ENCODE measurements around the gene MPPED2. TPM values are rescaled to one million over a fixed set of nuclear protein-coding genes. Genes with fewer than 3 reads are reported as not detected.
A peak's percentile ranks its signal among the peaks of the same experiment; 100 is the strongest.

MPPED2 gene
- total RNA-seq, 1 donor from 2014 or later = 9.7 TPM

DNA sequence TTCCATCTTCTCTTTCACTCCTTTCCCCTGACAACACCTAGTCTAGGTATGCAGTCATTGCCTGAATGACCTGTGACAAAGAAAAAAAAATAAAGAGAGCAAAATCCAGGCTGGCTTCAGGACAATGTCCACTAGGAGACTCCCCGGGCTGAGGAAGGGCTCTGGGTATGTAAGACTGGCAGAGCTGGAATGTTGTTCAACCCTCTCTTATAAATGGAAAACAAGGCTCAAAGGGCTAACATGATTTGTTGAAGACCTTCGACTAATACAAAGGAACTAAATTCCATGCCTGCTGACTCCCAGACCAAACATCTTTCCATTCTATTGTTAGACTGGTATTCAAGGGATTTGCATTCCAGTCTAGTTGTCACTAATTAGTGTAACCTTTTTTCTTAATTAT, 141.1 kb downstream of the MPPED2 start:
- intact Hi-C loops (cut with DNase I) = no loop called here
- no peak for ATAC-seq
- no peak for DNase-seq (ENCODE audit: missing footprints)

DNA sequence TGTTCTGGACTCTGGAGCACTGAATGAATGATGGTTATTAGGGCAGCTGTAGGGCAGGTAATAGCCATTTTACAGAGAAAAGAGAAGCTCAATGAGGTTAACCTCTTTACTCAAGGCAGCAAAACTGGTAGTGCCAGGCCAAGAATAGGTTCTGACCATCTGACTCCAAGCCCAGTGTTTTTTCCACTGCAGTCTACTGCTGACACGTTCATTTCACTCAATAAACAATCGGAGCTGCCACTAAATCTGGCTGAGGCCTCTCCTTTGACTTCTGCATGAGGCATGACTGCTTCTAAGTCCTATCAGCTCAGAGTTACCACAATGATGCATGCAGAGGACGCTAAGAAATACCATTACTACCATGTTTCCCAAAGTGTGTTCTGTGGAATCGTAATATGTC, 145.6 kb downstream of the MPPED2 start:
- peak; percentile 67 for ATAC-seq
- DNase-seq (ENCODE audit: missing footprints) = no peak
- intact Hi-C loops (cut with DNase I) = no loop called here

DNA sequence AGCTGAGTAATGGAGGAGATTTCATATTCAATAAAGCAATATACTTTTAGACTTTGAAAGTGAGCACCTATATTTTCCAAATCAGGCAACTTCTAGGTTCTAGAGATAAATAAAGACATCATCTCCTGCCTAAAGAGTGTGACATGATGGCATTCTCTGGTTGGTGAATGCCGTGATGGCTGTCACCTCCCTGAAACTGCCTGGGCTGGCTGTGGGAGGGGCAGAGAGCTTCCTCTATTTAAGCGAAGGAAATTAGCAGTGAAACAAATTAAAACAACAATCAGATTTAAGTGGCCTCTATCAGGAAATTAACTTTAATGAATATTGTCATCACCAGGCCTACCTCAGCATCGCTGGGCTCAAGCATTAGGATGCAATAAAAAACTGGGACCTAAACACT, 149.4 kb downstream of the MPPED2 start:
- no peak for DNase-seq (ENCODE audit: missing footprints)
- intact Hi-C loops (cut with DNase I) = loop anchor here (10.0 kb wide), 1 partner anchor 452 kb away; no protein-coding TSS in a partner anchor
- ATAC-seq = no peak

DNA sequence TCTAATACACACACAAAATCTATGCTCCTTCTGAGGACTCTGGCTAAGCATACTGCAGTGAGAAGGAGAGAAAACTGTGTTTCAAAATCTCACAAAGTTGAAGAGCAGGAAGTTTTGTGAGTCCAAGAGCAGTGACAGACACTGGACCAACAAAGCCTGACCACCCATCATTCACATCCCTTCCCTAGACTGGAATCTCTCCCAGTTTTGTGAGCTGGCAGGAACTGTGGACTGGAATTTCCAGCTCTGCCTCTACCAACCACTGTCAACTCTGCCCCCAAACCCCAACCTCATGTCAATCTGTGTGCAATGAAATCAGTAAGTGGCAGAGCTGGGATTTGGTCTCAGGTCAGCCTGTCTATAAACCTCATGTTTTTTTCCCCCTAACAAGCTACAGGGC, 150.7 kb downstream of the MPPED2 start:
- DNase-seq (ENCODE audit: missing footprints) = no peak
- no peak for ATAC-seq
- intact Hi-C loops (cut with DNase I) = loop anchor here (10.0 kb wide), 1 partner anchor 451 kb away; no protein-coding TSS in a partner anchor

DNA sequence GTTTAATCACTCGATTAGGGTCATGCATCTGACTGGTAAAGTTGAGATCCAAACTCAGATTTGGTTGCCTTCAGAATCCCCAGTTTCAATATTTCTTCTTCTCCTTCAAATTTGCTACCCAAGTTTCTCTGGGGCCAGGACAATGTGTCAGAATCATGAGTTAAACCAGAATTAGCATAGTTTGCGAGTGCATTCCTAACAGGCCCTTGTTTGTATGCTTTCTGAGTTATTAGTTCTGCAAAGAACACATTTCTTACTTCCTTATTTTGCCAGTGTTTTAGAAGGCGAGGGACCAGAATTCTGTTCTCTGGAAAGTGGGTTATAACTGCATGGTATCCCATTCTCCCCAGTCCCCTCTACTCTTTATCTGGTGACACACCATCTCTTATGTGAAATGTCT, 151.3 kb downstream of the MPPED2 start:
- intact Hi-C loops (cut with DNase I) = loop anchor here (10.0 kb wide), 1 partner anchor 450 kb away; no protein-coding TSS in a partner anchor
- DNase-seq (ENCODE audit: missing footprints) = no peak
- no peak for ATAC-seq

DNA sequence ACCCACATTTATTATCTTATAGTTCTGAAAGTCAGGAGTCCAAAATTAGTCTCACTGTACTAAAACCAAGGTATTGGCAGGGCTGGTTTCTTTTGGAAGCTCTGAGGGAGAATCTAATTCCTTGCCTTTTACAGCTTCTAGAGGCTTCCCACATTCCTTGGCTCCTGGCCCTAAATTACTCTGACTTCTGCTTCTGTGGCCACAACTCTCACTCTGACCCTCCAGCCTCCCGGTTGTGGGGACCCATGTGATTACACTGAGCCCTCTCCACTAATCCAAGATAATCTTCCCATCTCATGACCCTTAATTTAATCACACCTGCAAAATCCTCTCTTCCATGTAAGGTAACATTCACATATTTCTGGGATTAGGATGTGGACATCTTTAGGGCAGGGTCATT, 152.3 kb downstream of the MPPED2 start:
- intact Hi-C loops (cut with DNase I) = loop anchor here (10.0 kb wide), 1 partner anchor 449 kb away; no protein-coding TSS in a partner anchor
- DNase-seq (ENCODE audit: missing footprints) = no peak
- no peak for ATAC-seq

DNA sequence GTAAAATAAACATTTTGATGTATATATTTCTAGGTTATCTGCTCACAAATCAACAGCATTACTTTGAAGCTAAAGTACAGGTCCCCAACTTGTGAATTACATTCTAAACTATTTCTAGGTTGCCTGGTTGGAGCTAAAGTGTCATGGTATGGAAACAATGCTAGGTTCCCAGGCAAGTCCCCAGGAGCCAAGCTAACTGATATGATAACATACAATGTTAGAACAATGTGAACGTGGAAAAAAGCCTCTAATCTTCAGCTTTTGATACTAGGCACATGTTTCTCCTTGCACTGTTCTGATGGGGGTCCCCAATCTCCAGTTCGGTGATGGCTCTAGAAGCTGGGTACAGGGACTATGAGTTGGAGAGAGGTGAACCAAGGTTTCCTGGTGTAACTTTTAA, 153.4 kb downstream of the MPPED2 start:
- no peak for DNase-seq (ENCODE audit: missing footprints)
- no peak for ATAC-seq
- intact Hi-C loops (cut with DNase I) = loop anchor here (10.0 kb wide), 1 partner anchor 448 kb away; no protein-coding TSS in a partner anchor

DNA sequence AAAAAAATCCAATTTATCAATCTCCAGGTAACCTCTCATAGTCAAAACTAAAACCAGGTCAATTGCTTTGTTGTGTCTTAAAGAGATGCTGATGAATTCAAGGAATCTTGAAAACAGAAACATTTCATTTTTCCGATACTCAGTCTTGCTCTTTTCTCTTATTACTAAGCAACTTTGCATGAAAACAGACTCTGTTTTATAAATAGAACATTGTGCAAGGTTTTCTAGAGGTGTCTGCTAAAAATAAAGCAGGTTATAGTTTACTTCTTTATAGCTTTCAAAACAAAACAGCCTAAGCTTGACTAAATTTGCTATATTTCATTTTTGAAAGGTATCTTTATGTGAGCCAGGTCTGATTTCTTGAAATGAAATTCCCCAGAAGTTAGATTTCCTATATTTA, 154.0 kb downstream of the MPPED2 start:
- no peak for ATAC-seq

DNA sequence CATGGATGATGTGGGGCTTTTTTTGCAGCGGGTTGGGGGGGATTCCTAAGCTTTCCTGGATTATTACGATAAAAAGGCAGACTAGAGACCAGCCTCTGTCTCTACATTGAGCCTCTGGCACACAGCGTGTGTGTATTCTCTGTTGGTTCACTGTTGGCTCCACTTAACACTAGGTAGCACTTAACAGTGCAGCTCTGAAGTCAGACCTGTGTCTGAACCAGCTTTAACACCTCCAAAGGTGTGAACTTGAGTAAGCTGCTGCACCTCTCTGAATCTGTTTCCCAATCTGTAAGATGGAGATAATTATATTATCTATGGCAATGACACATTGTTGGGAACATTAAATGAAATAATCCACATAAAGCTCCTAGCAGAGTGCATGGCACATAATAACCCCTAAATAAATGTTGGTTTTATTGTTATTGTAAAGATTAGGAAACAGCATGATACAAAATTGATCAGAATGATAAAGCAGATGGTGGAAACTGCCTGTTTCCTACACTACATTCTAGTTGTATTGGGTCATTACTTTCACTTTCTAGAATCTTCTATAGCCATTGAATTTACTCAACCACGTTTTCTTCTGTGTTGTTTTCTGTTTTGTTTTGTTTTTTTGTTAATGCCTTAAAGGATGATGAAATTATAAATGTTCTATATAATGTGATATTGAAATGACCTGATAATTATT, 154.9 kb downstream of the MPPED2 start:
- DNase-seq (ENCODE audit: missing footprints) (no peak), ATAC-seq (no peak)
- intact Hi-C loops (cut with DNase I) = loop anchor here (10.0 kb wide), 1 partner anchor 446 kb away; no protein-coding TSS in a partner anchor

More for the DNA sequence above, 154.0 kb downstream of the MPPED2 start:
- DNase-seq (ENCODE audit: missing footprints) = no peak
- intact Hi-C loops (cut with DNase I) = loop anchor here (10.0 kb wide), 1 partner anchor 447 kb away; no protein-coding TSS in a partner anchor

DNA sequence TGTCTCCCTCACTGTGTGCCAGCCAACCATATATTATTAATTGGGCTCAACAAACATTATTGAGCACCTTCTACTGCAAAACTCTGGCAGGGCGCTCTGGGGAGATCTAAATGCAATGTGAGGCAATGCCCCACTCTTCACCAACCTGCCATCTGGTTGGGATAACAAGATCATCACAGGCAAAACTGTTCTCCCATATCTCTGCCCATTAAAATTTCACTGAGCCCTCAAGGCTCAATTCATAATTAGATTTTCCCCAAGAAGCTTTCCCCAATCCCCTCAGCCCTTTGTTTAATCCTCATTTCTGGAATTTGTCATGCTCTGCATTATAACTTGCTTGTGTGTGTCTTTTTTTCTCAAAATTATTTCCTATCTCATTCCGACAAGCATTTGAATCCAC, 156.6 kb downstream of the MPPED2 start:
- intact Hi-C loops (cut with DNase I) = no loop called here

DNA sequence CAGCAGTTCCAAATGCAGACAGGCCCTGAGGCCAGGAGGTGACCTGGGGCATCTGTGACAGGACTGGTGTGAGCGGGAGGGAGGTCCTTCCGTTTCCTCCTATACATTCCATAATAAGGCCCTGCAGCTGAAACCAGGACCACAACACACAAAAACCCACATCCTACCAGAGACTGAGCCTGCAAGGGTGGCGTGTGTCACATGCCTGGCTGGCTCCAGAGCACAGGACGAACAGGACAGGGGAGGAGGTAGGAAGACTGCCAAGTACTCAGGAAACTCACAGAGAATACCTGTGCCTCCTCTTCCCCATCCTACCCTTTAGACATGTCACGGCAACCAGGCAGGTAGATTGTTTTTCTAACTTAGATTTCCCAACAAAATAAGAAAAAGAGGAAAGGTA, 159.4 kb downstream of the MPPED2 start:
- no peak for ATAC-seq
- intact Hi-C loops (cut with DNase I) = no loop called here

More for the DNA sequence above, 156.6 kb downstream of the MPPED2 start:
- DNase-seq (ENCODE audit: missing footprints) (no peak), ATAC-seq (no peak)

DNA sequence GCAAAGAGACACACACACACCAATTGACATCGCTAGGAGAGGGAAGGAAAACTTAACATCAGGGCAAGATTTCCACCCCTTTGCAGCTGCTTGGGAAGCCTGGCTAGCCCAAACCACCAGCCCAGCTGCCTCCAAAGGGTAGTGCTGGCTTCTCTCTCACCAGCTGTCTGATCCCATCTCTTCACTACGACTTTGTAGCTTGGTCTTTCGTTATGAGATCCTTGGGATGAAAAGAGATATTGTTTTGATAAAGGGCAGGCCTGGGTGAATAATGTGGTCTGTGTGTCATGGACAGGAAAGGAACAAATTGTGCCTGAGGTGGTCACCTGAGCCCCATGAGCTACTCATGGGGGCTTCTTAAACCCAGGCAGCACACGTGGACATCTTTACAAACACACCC, 161.3 kb downstream of the MPPED2 start:
- ATAC-seq (no peak), DNase-seq (ENCODE audit: missing footprints) (no peak)
- intact Hi-C loops (cut with DNase I) = loop anchor here (5.0 kb wide), 1 partner anchor 68 kb away; no protein-coding TSS in a partner anchor

More for the DNA sequence above, 159.4 kb downstream of the MPPED2 start:
- DNase-seq (ENCODE audit: missing footprints) = no peak

DNA sequence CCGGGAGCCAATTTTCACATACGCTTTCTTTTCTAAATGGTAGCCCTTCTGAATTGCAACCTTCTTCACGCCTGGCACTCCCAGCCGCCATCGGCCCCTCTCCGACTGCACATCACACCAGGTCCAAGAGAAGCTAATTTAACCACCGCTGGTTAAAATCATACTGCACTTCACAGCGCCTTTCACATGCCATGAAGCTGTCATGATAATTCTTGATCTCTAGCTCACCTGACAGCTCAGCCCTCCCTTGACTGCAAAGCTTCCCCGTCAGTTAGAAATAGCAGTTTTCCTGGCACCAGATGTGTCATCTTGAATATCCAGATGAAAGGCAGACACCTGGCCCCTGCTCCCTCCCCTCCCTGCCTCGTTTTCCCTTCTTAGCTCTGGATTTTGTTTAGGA, 161.8 kb downstream of the MPPED2 start:
- peak; percentile 83 for ATAC-seq
- intact Hi-C loops (cut with DNase I) = loop anchor here (5.0 kb wide), 1 partner anchor 67 kb away; no protein-coding TSS in a partner anchor

DNA sequence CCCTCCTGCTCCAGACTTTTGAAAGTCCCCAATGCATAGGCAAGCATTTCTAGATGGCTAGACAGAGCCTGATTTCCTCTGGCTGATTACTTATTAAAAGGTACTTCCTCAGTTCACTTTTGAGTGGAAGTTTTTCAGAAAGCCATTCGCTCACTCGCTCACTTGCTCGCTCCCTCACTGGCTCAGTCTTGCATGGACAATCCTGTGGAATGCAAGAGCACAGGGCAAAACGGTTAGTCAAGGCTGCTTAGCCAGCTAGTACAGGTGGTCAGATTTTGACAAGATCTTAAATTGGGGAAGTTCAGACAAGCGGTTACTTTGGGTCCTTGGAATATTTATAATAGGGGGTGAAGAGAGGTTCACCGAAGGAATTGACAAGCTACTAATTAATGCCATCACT, 162.3 kb downstream of the MPPED2 start:
- intact Hi-C loops (cut with DNase I) = loop anchor here (5.0 kb wide), 1 partner anchor 67 kb away; no protein-coding TSS in a partner anchor
- no peak for ATAC-seq
- DNase-seq (ENCODE audit: missing footprints) = no peak

More for the DNA sequence above, 161.8 kb downstream of the MPPED2 start:
- DNase-seq (ENCODE audit: missing footprints) = no peak

DNA sequence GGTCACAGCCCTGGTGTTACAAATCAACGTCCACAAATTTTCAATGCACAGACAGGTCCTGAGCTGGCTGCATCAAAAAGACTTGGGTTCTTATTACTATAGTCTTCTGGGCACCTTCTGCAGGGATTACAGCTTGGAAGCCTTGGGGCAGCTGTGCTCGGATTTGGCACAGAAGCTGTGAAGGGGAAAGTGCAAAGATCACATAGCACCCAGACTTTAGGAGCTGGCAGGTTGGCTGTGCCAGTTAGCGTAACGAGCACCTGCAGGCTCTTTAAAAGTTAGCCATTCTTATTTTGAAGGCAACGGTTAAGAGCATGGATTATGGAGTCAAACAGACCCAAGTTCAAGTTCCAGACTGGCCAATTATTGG, 162.9 kb downstream of the MPPED2 start:
- ATAC-seq = no peak
- intact Hi-C loops (cut with DNase I) = loop anchor here (5.0 kb wide), 1 partner anchor 66 kb away; no protein-coding TSS in a partner anchor

DNA sequence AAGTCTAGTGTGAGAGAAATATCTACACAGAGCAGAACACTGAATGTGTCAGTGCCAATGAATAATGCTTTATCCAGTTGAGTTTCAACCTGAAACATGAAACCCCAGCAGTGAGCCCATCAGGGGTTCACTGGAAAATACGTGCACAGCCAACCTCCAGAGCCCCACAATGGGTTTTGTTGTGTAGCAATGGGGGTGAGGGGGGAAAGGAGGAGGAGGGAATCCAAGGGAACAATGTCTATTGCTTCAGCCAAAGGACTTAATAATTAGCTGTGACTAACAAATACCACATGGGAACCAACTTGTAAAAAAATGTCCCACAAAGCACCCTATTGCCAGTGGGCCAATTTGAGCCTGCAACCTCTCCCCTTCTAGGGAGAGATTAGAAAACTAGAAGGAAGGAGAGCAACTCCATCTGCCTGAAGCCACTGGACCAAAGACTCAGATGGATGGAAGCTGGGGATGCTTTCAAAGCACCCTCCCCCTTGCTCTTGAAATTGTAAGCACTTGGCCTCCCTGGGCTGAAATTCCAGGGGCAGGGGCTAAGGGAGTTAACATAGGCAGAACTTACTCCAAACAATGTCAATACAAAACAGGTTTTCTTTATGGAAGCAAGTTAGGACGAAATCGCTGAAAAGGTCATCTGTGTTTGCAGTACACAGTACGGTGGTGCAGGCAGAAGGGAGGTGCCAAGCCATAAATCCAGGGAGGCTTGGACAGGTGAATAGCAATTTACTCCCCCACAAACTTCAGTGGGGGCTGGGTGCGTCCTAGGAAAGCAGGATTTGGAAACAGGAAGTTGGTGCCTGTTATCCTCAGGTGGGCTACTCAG, 163.5 kb downstream of the MPPED2 start:
- DNase-seq (ENCODE audit: missing footprints) (no peak), ATAC-seq (no peak)
- intact Hi-C loops (cut with DNase I) = loop anchor here (5.0 kb wide), 1 partner anchor 65 kb away; no protein-coding TSS in a partner anchor

More for the DNA sequence above, 162.9 kb downstream of the MPPED2 start:
- DNase-seq (ENCODE audit: missing footprints) = no peak

DNA sequence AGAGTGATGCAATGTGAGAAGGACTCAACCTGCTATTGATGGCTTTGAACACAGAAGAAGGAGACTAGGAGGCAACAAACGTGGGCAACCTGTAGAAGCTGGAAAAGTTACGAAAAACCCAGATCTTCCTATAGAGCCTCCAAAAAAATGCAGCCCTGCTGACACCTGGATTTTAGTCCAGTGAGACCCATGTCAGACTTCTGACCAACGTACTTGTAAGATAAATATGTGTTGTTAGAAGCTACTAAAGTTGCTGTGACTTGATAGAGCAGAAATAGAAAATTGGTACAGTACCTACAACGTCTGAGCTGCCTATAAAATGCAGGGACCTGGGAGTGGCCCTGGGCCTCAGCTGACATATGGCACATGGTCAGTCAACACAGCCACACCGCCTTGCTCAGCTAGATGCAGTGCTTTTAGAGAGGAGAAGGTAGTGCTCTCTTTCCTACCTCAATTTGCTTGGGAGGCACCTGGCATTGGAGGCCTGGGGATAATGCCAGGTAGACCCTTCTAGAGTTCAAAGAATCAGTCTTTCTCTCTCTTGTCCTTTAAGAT, 165.8 kb downstream of the MPPED2 start:
- intact Hi-C loops (cut with DNase I) = loop anchor here (5.0 kb wide), 1 partner anchor 63 kb away; no protein-coding TSS in a partner anchor
- no peak for DNase-seq (ENCODE audit: missing footprints)
- ATAC-seq = no peak

DNA sequence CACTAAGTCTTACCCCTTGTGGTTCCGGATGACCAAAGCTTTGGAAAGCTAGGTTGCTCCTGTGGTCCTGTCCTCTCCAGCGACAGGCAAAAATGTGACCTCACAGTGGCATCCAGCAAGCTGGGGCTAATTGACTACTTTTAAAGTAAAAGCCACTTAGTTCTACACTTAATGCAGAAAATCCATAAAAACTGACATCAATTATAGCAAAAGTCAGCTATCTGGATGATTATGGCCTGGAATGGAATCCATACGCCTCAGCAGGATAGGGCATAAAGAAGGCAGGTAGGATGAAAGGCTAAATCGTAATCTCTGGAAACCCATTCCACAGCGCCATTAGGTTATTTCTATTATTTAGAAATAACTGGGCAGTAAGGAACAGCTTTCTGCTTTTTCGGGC, 171.3 kb downstream of the MPPED2 start:
- intact Hi-C loops (cut with DNase I) = no loop called here
- no peak for ATAC-seq
- no peak for DNase-seq (ENCODE audit: missing footprints)

DNA sequence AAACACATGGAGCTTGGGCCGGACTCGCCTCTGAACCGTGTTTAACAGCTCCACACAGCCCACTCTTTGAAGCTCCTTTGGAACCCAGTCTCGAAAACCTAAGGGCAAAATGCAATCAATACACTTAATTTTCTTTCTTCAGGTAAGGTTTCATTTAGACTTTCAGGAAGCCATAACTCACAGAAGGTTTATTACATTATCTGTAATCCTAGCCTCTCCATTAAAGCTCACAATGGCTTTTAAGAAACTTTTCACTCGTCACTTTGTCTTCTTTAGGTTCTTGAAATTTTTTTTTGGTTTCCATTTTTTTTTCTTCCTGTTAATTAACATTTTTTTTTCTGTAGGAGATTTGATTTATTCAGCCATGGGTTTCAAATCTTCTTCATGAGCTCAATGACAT, 171.9 kb downstream of the MPPED2 start:
- ATAC-seq (no peak), DNase-seq (ENCODE audit: missing footprints) (no peak)
- intact Hi-C loops (cut with DNase I) = no loop called here

Measured in Right ventricle myocardium inferior (tissue), 1 donor.